Activated T-cell treated with anti-CD3 and anti-CD28 coated beads for 24 hours (primary cell): ENCODE data around the gene TRIM65.
"Not testable (repeated sequence)": the region's sequence is repeated elsewhere in the genome, so short reads cannot be mapped to it uniquely, and the experiment has no call there.

Experiments
- DNase-seq: peaks from one replicate; pipeline ENCODE4 v3.0.0-alpha.2; 2020; ENCODE audit warnings: low read depth

Gene TRIM65

DNA sequence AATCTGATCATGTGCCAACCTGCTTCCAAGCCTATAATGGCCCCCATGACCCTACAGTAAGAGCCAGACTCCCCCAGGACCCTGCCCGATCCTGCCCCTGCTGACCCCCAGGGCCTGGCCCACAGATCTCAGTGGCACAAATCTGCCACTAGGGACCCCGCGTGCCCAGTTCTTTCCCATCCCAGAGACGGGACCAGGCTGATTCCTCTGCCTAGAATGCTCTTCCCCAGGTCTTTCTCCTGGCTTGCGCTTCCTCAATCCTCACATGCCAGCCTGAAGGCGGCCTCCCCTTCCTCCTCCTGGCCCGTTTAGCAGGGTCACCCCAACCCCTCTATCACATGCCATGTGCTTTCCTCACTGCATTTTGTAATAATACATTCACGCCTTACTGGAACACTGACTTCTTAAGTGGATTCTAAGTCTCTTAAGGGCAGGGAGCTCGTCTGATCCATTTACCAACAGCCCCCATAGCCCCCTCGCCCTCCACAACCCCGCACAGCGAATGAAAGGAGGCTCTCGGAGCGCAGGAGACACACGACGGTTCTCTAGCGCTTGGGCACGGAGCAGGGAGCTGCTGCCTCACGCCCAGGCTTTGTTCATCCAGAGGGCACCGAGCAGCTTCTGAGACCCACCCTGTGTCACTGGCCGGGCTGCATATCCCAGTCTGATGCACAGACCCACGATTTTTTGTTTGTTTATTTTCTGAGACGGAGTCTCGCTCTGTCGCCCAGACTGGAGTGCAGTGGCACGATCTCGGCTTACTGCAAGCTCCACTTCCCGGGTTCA is 1.2 kb downstream of the TRIM65 start:
- no peak for DNase-seq

DNA sequence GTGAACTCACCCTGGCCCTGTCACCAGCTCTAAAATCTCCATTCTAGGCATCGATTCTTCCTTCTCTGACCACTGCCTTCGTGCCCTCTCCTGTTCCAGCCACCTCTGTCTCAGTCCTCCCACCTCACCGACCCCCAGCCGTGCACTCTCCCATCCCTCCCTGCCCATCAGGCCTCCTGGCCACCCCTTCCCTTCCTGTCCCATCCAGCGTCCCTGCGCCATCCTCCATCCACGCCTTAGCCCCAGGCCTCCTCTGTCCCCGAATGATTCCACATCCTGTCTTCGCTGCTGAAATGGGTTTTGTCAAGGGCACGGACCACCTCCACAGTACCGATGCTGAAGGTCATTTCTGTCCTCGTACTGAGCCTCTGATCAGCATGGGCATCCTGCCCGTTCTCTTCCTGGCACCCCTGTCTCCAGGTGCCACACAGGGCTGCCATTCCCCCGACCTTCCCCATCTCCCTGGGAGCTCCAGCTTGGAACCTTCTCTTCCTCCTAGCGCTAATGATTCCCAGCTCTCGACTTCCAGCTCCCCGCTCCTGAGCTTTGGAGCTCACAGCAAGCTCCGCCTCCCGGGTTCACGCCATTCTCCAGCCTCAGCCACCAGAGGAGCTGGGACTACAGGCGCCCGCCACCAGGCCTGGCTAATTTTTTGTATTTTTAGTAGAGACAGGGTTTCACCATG is 2.6 kb downstream of the TRIM65 start:
- DNase-seq: no peak

DNA sequence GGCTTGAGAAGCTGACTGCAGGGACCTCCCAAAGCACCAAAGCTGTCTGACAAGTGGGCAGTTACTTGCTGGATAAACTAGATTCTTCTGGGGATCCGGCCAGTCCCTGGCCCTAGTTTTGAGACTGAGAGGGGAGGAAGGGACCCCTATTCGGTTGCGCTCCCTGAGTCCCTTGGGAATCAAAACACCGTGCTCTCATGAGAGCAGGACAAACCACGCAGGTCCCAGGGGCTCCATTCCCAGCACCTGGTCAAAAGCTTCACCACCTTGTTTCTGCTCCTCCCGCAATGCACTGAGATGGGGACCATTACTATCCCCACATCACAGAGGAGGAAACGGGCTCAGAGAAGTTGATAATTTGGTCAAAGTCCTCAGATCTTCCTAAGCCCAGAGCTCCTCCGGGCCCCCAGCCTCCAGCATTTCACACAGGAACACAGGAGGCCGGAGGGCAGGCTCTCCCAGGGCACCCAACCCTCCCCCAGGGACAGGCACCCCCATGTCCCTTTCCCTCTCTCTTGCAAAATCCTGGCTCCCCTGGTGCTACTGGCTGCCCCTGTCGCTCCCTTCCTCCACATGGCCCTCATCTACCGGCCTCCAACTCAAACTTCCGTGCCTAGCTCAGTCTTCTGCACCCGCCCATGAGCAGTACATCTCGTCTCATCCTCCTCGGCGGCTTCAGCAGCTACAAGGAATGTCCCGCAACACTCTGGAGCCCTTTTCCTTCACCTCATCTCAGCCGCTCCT is 3.3 kb downstream of the TRIM65 start:
- DNase-seq: no peak

- no peak for DNase-seq
These were observed 4.1 kb downstream of the TRIM65 start for GRCh38 chr17:75892556-75893224.

DNA sequence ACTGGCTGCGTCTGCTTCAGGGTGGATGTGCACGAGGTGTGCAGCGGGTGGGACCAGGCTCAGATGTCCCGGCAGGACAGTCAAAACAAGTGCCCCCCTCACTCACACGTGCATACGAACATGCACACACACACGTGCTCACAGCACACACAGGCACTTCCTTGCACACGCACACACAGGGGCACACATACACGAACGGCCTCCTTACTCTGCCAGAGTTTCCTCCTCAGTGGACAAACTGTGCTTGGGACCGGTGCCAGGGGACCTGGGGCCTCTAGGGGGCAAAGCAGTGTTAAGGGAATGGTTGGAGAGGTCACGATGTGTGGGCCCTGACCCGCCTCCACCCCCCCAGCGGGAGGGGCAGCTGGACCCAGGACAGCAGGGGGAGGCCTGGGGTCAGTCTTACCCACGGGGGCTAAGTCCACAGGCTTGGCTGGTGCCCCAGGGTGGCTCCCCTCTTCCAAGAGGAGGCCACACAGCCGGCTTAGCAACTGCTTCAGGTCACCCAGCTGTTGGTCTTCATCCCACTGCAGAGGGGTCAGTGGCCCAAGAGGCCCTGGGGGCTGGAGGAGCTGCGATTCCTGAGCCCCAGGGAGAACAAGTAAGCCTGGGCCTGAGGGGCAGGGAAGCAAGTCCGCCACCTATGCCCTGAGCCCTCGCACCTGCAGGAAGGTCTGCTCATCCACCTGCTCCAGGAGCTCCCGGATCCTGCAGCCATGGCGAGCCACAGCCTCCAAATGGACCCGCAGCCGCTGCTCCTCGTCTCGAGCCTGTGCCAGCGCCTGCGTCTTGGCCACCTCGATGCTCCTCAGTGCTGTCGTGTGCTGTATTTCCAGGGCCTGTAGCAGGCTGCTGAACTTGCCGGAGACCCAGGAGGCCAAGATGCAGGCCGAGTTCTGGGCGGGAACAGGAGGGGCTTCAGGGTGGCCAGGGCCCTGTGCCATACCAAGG is 4.9 kb downstream of the TRIM65 start:
- DNase-seq: no peak

DNA sequence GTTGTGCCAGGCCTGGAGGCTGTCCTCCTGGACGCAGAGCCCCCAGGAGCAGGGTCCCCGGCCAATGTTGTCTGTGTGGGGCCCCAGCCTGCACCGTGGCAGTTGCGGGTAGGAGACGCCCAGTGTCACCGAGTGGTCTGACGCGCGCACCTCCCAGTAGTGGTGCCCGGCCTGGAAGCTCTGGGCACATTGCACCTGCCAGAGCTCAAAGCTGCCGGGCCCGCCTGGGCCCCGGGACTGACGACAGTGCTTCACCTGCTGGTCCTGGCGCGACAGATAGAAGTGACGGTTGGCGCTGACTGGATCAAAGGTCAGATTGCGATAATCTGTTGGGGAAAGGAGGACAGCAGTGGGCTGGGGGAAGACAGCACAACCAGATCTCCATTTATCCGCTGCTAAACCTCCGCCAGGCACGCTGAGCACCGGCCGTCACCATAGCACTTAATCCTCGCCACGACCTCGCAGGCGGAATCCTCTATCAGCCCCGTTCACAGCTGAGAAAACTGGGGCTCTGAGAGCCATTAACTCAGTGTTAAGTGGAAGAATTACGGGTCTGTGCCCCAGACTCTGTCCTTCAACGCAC is 5.6 kb downstream of the TRIM65 start:
- no peak for DNase-seq

GRCh38 chr17:75889454-75889853 is 7.3 kb downstream of the TRIM65 start:
- no peak for DNase-seq

DNA sequence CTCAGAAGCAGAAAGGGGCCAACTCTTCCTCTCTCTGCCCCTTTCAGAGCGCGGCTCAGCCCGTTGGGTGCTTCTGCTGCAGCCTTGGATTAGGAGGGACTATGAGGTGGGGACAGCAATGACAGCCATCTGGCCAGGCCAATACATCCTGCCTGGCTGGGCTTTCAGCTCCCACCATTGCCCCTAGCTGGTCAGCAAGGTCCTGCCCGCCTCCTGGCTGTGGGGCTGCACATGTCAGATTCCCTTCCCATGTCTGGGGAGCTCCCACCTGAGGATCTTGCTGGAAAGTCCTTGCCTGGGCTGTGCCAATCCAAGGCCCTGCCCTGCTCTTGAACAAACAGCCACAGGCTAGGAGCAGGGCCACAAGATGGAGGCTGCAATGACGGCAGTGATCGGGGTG is 8.3 kb downstream of the TRIM65 start:
- DNase-seq: no peak

- DNase-seq: not testable (repeated sequence)
These were observed 10.9 kb downstream of the TRIM65 start for GRCh38 chr17:75885860-75886259.

DNA sequence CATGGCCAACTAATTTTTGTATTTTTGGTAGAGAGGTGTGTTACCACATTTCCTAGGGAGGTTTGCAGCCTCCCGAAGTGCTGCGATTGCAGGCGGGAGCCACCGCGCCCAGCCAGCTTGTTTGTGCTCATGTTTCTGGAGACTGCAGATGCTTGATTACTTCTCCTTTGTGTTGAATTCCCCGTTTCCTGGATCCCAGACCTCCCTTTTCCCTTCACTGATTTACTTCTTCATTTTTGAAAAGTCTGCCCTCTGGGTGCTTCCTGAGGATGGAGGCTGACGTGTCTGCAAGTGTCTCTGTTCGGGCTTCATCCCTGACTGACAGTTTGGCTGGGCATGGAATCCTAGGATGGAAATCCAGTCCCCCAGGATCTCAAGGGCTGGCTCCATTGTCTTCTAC is 11.3 kb downstream of the TRIM65 start:
- DNase-seq: no peak

- DNase-seq: no peak
These were observed 14.9 kb downstream of the TRIM65 start for GRCh38 chr17:75881678-75882454.

DNA sequence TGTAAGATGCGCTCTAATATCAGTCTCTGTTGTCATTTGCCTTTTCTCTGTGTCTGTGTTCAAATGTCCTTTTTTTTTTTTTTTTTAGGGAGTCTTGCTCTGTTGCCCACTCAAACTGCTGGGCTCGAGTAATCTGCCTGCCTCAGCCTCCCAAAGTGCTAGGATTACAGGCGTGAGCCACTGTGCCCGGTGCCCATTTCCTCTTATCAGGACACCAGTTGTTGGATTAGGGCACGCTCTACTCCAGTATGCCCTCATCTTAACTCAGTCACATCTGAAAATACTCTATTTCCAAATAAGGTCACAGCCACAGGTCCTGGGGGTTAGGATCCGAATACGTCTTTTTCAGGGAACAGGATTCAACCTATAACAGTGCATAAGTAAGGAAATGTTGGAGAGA is 16.5 kb downstream of the TRIM65 start:
- DNase-seq: no peak

DNA sequence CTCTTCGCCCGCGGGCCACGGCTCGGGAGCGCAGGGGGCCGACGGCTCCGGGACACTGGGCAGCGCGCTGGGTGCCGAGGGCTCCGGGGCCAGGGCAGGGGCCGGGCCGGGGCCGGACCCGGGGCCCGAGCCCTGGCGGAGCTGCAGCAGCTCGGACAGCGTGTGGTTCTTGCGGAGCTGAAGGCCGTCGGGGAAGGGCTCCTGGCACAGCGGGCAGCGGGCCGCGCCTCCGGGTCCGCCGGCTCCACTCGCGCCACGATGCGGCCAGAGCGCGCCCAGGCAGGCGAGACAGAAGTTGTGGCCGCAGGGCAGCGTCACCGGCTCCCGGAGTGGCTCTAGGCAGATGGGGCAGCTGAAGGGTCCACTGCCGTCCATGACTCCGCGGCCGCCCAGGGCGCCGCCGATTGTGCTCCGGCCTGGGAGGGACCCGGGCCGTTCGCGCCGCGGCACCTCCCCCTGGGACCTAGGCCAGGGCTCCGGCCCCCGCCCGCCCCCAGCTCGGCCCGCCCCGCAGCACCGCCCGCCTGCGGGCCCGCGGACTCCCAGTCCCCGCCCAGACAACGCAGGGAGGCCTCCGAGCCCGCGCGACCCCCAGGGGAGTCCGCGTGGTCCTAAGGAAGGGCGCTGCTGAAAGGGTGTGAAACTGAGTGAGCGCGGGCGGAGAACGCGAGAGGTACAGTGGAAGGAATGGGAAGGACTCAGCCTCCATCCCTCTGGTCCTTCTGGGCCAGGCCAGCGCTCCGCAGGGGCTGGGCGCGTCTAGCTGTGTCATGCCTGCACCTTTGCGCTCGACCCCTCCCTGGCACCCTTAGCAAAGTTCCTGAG is 18.4 kb downstream of the TRIM65 start, which contains the start of gene TRIM47:
Gene TRIM47, minus strand, starts transcription at position 408 of the 825 bp plus-strand sequence. Its CDS starts 33 bp downstream, at position 375.
- no peak for DNase-seq

DNA sequence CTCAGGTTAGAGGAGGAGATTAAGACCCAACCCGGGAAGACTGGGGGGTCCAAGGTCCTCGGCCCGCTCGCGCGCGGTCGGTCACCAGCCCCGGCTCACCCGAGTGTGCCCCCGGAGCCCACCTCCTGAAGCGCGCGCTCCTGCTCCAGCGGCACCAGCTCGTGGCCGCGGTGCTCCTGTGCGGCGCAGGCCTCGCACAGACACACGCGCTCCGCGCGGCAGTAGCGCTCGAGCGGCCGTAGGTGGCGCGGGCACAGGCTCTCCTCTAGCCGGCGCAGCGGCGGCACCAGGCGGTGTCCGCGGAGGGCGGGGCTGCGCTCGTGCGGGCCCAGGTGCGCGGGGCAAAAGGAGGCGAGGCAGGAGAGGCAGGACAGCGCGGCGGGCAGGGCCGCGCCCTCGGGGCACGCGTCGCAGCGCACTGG is 19.0 kb downstream of the TRIM65 start:
- peak; percentile 50 for DNase-seq

- DNase-seq: peak; percentile 26
These were observed 19.6 kb downstream of the TRIM65 start for GRCh38 chr17:75876938-75877751.

DNA sequence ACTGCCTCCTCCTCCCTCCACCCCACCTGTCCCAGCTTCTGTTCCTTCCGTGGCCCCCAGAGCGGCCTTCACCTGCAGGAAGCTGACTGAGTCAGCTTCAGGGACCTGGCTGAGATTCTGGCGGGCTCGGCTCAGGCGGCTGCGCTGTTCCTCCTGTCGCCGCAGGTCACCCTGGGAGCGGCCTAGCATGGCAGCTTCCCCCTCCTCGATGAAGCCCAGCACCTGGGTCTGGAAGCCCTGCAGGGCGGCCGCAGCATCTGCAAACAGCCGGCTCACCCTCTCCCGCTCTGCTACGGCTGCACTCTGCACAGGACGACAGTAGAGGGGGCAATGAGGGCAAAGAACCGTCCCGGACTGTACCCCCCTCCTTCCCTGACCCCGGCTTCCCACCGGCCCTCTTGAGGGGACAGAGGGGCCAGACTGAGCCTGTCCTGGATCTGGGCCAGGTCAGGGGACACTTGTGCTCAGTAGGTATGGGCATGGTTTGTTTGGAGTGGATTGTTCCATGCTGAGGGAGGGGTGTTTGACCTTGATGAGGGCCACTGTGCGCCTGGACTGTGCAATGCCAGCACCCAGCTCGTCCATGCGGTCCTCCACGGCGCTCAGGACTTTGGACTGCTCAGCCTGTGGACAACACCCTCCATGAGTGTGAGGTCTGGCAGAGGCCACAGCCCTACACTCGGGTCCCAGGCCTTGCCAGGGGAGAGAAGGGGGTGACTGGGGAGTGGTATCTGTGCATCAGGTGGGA is 20.4 kb downstream of the TRIM65 start:
- DNase-seq: peak; percentile 59

DNA sequence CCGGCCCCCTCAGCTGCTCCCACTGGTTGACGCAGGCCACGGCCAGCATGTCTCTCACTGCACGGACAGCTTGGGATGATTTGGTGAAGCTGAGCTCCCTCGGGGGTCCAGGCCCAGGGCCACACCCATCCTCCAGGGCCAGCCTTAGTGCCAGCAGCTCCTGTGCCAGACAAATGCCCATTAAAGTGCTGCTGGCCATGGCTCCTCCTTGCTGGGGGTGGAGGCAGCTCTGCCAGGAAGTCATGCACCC is 20.9 kb downstream of the TRIM65 start:
- no peak for DNase-seq
